Mucosa of stomach (tissue), 1 donor: Measurements from ENCODE around the gene RP2.

Experiments used
- H3K27me3 ChIP-seq: one replicate; pipeline ENCODE4 v1.7.0; 2013; ENCODE audit warnings: mild to moderate bottlenecking, low read length; ENCODE audit not compliant: control insufficient read depth, insufficient read depth
- H3K36me3 ChIP-seq: one replicate; pipeline ENCODE4 v1.7.0; 2013; ENCODE audit warnings: low read length; ENCODE audit not compliant: control insufficient read depth, insufficient read depth
- H3K4me1 ChIP-seq: one replicate; pipeline ENCODE4 v1.7.0; 2013; ENCODE audit warnings: mild to moderate bottlenecking, low read length; ENCODE audit not compliant: control insufficient read depth, insufficient read depth
- H3K4me3 ChIP-seq: one replicate; pipeline ENCODE4 v1.7.0; 2013; ENCODE audit warnings: low read length
- H3K9ac ChIP-seq: one replicate; pipeline ENCODE4 v1.7.0; 2013; ENCODE audit warnings: mild to moderate bottlenecking, low read length, moderate library complexity
- H3K9me3 ChIP-seq: one replicate; pipeline ENCODE4 v1.7.0; 2013; ENCODE audit warnings: mild to moderate bottlenecking, low read length, moderate library complexity; ENCODE audit not compliant: control insufficient read depth
- donor health status: Pancreatic carcinoma.

RP2 gene

DNA sequence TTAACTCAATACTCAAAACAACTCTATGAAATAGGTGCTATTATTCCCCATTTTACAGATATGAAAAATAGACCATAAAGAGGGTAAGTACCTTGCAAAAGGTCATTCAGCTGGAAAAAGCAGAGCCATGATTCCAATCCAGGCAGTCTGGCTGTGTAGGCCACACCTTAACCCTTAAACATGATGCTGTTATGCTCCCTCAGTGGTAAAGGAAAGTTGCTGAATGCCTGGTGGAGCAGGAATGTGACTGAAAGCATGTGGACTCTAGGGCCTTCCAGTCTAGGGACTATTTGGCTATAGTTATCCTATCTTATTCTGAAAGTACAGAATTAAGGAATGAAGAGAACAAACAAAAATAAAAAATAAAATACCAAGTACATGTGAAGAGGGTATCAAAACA is 19.6 kb downstream of the RP2 start:
- Histone ChIP-seq H3K27me3 (no peaks in the 10 kb centered on the region), H3K9ac (no peak overlapping the region), H3K36me3 (no peaks in the 10 kb centered on the region), H3K4me1 (no peaks in the 10 kb centered on the region), H3K4me3 (no peak overlapping the region), H3K9me3 (no peaks in the 10 kb centered on the region)

DNA sequence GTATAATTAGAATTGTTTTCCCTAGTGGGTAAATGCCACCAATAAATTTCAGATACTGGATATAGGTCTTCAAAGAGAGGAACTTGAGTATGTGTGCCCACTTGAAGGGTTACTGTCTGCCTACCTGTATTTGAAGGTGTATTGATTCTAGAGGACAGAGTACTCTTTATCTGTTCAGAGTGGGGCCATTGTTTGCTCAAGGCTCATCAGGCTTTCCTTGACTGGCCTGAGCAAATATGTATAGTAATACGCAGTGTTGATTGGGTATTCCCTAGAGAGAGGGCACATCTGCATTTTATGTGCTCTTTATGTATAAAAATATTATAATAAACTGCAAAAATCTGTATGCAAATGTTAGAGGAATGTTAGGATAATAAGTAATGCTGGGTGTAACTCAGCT is 23.7 kb downstream of the RP2 start:
- Histone ChIP-seq H3K9ac (no peak overlapping the region), H3K9me3 (no peaks in the 10 kb centered on the region), H3K4me3 (no peak overlapping the region), H3K36me3 (no peaks in the 10 kb centered on the region), H3K4me1 (no peaks in the 10 kb centered on the region), H3K27me3 (no peaks in the 10 kb centered on the region)

DNA sequence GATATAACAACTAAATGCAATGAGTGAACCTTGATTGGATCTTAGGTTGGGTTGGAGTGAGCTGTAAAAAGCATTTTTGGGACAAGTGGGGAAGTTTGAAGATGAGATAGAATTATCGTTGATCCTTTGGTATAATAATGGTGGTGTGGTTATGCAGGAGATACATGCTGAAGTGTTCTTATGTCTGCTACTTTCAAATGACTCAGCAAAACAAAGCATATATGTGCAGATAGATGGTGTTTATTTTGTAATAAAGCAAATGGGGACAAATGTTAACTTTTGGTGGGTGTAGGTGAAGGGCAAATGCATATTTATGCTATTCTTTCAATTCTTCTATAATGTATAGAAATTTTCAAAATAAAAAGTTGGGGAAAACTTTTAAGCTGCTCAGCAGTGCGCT is 26.2 kb downstream of the RP2 start:
- Histone ChIP-seq H3K4me3 (no peak overlapping the region), H3K9ac (no peak overlapping the region), H3K4me1 (no peaks in the 10 kb centered on the region), H3K36me3 (no peaks in the 10 kb centered on the region), H3K9me3 (no peaks in the 10 kb centered on the region), H3K27me3 (no peaks in the 10 kb centered on the region)

DNA sequence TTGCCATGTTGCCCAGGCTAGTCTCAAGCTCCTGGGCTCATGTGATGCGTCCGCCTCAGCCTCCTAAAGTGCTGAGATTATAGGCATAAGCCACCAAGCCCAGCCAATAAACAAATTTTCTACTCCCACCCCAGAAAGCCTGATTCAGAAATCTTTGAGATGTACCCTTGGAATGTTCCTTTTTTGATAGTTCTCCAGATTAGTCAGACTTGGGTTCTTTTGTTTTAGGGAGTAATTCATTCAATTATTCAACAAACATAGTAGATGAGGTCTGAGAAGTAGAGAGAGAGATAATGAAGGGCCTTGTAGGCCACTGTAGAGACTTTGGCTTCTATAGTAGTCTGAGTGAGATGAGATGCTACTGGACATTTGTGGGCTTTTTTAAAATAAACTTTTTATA is 27.8 kb downstream of the RP2 start:
- Histone ChIP-seq H3K27me3 (no peaks in the 10 kb centered on the region), H3K36me3 (no peaks in the 10 kb centered on the region), H3K4me1 (no peaks in the 10 kb centered on the region), H3K9ac (no peak overlapping the region), H3K9me3 (no peaks in the 10 kb centered on the region), H3K4me3 (no peak overlapping the region)

DNA sequence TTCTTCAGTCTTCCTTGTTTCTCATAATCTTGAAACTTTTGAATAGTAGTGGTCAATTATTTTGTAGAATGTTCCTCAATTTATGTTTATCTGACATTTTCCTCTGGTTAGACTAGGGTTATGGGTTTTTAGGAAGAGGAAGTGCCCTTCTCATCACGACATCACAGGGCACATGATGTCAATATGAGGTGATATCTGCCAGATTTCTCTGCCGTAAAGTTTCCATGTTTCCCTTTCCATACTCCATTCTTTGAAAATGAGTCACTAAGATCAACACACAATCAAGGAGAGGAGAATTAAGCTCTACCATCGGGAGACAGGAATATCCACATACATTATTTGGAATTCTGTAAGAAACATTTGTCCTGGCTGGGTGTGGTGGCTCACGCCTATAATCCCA is 28.4 kb downstream of the RP2 start:
- Histone ChIP-seq H3K9ac (no peak overlapping the region), H3K4me3 (no peak overlapping the region), H3K36me3 (no peaks in the 10 kb centered on the region), H3K27me3 (no peaks in the 10 kb centered on the region), H3K4me1 (no peaks in the 10 kb centered on the region), H3K9me3 (no peaks in the 10 kb centered on the region)

DNA sequence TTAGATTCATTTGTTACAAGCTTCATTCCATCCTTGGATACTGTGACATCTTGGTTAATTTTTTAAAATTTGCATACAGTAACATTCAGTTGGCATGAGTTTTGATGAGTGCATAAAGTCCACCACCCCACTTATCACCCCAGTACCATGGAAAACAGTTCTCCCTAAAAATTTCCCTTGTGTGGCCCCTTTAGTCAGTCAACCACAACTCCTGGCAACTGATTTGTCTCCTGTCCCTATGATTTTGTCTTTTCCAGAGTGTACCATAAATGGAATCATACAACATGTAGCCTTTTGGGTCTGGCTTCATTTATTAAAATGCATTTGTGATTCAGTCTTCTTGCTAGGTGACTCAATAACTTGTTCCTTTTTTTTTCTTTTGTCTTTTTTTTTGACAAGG is 29.9 kb downstream of the RP2 start:
- Histone ChIP-seq H3K4me3 (no peak overlapping the region), H3K4me1 (no peaks in the 10 kb centered on the region), H3K27me3 (no peaks in the 10 kb centered on the region), H3K36me3 (no peaks in the 10 kb centered on the region), H3K9ac (no peak overlapping the region), H3K9me3 (no peaks in the 10 kb centered on the region)

DNA sequence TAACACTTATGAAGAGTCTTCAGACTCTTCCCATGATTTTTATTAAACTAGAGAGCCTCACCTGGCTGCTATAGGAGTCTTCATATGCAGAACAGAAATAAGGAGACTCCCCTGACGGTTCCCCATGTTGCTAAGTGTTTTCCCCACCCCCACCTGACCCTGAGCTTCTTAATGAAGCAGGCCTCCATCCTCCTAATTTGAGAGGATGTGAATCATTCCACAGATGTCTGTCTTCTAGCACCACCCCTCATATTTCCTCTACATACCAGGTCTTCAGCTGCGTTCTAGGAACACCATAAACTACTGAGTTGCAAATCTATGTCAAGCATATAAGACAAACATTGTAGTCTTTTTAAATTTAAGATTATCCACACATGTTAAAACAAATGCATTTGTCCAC is 36.9 kb downstream of the RP2 start:
- Histone ChIP-seq H3K27me3 (no peaks in the 10 kb centered on the region), H3K36me3 (no peaks in the 10 kb centered on the region), H3K9me3 (no peaks in the 10 kb centered on the region), H3K9ac (no peak overlapping the region), H3K4me1 (no peaks in the 10 kb centered on the region), H3K4me3 (no peak overlapping the region)

DNA sequence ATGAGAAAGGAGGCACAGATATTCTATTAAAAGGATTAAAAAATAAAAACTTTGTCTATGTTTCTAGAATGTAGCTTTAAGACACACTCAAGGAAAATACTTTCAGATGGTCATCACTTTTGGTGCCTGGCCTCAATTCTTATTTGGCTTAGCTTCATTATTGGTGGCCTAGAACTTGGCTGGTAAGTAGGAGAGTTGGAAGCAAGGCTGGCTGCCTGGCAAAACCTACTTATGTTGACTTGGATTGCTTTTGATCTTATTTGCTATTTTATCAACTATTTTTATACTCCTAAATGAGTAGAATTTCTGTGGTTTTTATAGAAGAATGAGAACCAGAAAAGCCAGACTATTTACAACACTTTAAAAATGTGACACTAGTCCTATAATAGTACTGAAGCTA is 40.1 kb downstream of the RP2 start:
- Histone ChIP-seq H3K4me3 (no peak overlapping the region), H3K36me3 (no peaks in the 10 kb centered on the region), H3K4me1 (no peaks in the 10 kb centered on the region), H3K9me3 (no peaks in the 10 kb centered on the region), H3K9ac (no peak overlapping the region), H3K27me3 (no peaks in the 10 kb centered on the region)

DNA sequence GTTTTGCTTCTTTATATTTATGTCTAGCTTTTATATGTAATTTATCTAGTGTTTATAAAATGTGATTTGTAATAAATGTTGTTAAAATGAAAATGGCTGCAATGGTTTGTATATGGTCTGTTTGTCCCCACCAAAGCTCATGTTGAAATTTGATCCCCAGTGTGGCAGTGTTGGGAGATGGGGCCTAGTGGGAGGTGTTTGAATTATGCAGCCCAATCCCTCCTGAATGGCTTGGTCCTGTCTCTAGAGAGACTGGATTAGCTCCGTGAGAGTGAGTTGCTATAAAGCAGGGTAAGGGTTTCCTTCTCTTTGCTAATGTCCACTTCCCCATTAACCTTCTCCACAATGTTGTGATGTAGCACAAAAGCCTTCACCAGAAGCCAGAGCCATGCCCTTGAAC is 45.4 kb downstream of the RP2 start:
- Histone ChIP-seq H3K4me1 (no peaks in the 10 kb centered on the region), H3K27me3 (no peaks in the 10 kb centered on the region), H3K9ac (no peak overlapping the region), H3K36me3 (no peaks in the 10 kb centered on the region), H3K9me3 (no peaks in the 10 kb centered on the region), H3K4me3 (no peak overlapping the region)

DNA sequence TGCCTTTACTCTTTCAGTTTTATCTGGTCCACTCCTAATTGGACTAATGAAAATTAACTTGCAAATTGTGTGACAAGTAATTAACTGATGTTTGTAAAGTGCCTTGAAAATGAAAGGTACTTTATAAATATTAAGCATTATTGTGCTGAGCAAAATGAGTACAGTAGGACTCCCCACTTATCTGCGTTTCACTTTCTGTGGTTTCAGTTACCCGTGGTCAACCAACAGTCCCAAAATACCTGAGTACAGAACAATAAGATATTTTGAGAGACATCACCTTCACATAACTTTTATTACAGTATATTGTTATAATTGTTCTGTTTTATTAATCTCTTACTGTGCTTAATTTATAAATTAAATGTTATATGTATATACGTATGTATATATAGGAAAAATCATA is 48.0 kb downstream of the RP2 start:
- Histone ChIP-seq H3K4me3 (no peak overlapping the region), H3K36me3 (no peaks in the 10 kb centered on the region), H3K4me1 (no peaks in the 10 kb centered on the region), H3K27me3 (no peaks in the 10 kb centered on the region), H3K9ac (no peak overlapping the region), H3K9me3 (no peaks in the 10 kb centered on the region)

DNA sequence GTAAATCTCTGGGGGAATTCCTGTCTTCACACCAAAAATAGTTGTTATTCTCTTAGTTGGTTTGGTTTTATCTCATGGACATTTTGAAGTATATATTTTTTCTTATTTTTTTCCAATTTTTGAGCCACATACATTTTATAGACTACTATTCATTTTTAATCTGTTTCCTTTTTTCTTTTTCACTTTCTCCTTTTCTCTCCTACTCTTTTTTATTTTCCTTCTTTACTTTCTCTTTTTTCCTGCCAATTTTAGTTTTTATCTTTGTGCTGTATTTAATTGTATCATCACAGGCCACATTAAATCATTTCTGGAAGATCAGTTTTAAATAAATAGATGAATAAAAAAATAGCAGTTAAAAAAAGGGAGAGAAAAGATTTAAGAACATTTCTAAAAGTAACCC is 61.4 kb downstream of the RP2 start:
- Histone ChIP-seq H3K9me3 (no peaks in the 10 kb centered on the region), H3K9ac (no peak overlapping the region), H3K4me1 (no peaks in the 10 kb centered on the region), H3K27me3 (no peaks in the 10 kb centered on the region), H3K4me3 (no peak overlapping the region), H3K36me3 (no peaks in the 10 kb centered on the region)

DNA sequence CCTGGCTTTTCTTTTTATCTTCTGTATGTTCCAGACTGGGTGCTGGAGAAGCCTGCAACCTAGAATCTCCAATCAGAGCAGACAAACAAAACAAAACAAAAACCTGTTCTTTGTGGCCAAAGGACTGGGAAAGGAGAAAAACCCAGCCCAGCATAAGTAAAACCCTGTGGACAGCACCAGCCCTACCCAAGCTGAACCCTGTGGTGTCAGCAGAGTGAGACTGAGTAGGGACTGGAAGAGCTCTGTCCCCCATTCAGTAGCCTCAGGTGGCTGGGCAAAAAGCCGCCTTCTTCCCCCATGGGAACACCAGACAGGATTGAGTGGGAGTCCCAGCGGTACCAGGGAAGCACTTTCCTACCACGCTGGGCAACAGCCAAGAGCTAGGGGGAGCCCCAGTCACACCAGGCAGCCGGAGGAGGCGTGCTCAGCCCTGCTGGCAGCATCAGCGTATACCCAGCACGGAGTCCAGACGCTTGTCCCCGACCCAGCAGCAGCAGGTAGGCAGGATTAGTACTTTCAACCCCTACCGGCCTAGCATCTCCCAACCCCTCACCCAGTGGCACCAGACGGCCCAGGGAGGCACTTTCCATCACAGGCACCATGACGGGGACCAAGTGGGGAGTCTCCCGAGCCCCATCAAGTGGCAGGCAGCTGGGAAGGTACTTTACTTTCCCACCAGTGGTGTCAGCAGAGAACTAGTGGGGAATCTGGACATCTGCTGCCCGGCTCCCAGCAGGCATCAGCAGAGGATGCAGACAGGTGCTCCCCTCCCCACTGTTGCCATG is 66.8 kb downstream of the RP2 start:
- Histone ChIP-seq H3K4me1 (no peaks in the 10 kb centered on the region), H3K4me3 (no peak overlapping the region), H3K9me3 (no peaks in the 10 kb centered on the region), H3K9ac (peak overlapping the region; percentile 4), H3K36me3 (no peaks in the 10 kb centered on the region), H3K27me3 (no peaks in the 10 kb centered on the region)

DNA sequence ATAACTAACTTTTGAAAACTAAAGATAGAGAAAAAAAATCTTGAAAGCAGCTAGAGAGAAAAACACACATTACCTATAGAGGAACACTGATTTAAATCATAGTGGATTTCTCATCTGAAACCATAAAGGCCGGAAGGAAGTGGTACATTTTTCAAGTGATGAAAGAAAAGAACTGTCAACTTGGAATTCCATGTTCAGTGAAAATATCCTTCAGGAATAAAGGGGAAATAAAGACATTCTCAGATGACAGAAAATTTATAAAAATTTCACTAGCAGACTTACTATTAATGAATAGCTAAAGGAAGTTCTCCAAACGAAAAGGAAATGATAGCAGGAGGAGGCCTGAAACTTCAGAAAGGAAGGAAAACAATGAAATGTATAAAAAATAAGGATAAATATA is 67.8 kb downstream of the RP2 start:
- Histone ChIP-seq H3K9ac (no peak overlapping the region), H3K9me3 (no peaks in the 10 kb centered on the region), H3K4me3 (no peak overlapping the region), H3K27me3 (no peaks in the 10 kb centered on the region), H3K36me3 (no peaks in the 10 kb centered on the region), H3K4me1 (no peaks in the 10 kb centered on the region)
